PC-3 (cell line): Measurements from ENCODE around the gene FGD3. TPM values are rescaled to one million over a fixed set of nuclear protein-coding genes. Genes with fewer than 3 reads are reported as not detected.

Experiments
- ATAC-seq: fragments of 200-7000 bp; cut with Tn5 transposase; 2 replicates; pipeline ENCODE4 v1.9.1; 2020; ENCODE audit warnings: mild to moderate bottlenecking, moderate library complexity
- BruUV-seq: library from RNA; stranded (reverse); fragments of 400-500 nt; replicated peaks from 2 replicates; lab custom pipeline; 2021; lab: Mats Ljungman, UMichigan
- CTCF ChIA-PET: fragments of 300-600 bp; sonication (Branson Sonifier 250); formaldehyde crosslinking; loops from one replicate; lab custom pipeline; 2022; ENCODE audit warnings: antibody characterized with exemption; lab: Charles Lee
- POLR2A ChIA-PET: fragments of 300-600 bp; sonication (Branson Sonifier 250); formaldehyde crosslinking; loops from one replicate; lab custom pipeline; 2022; ENCODE audit warnings: antibody characterized with exemption; ENCODE audit not compliant: unreplicated experiment; lab: Charles Lee
- DNase-seq: peaks from one replicate; pipeline ENCODE4 v3.0.0-alpha.2; 2015
- H2AFZ ChIP-seq: fragments of 300-600 bp; sonication (generic); 2 replicates; pipeline ENCODE4 v1.6.0; 2016; ENCODE audit warnings: antibody characterized with exemption, low read length
- H3F3A ChIP-seq: fragments of 300-600 bp; sonication (generic); one replicate; pipeline ENCODE4 v1.6.0; 2017; ENCODE audit warnings: antibody characterized with exemption, low read length, control low read depth, mild to moderate bottlenecking; ENCODE audit not compliant: unreplicated experiment
- H3K27ac ChIP-seq: fragments of 300-600 bp; sonication (generic); 2 replicates; pipeline ENCODE4 v1.5.1; 2016; ENCODE audit warnings: mild to moderate bottlenecking, low read length
- H3K27me3 ChIP-seq: fragments of 300-600 bp; sonication (generic); 2 replicates; pipeline ENCODE4 v1.6.1; 2016; ENCODE audit warnings: low read length, mixed read lengths
- H3K36me3 ChIP-seq: fragments of 300-600 bp; sonication (generic); 2 replicates; pipeline ENCODE4 v1.6.1; 2016; ENCODE audit warnings: low read depth, mixed run types, low read length, mixed read lengths
- H3K4me1 ChIP-seq: fragments of 300-600 bp; sonication (generic); 2 replicates; pipeline ENCODE4 v1.5.1; 2016; ENCODE audit warnings: low read length; ENCODE audit not compliant: insufficient read depth
- H3K4me2 ChIP-seq: fragments of 300-600 bp; sonication (generic); 2 replicates; pipeline ENCODE4 v1.6.0; 2016; ENCODE audit warnings: low read length
- H3K4me3 ChIP-seq: fragments of 300-600 bp; sonication (generic); 2 replicates; pipeline ENCODE4 v1.5.1; 2016; ENCODE audit warnings: mild to moderate bottlenecking, low read length, mixed read lengths
- H3K79me2 ChIP-seq: fragments of 300-600 bp; sonication (generic); 2 replicates; pipeline ENCODE4 v1.6.1; 2017; ENCODE audit warnings: low read length, mixed read lengths
- H3K9ac ChIP-seq: fragments of 300-600 bp; sonication (generic); 2 replicates; pipeline ENCODE4 v1.6.0; 2016; ENCODE audit warnings: mild to moderate bottlenecking, low read length
- H3K9me2 ChIP-seq: fragments of 300-600 bp; sonication (generic); replicated peaks from 2 replicates; pipeline ENCODE4 v1.6.1; 2016; ENCODE audit warnings: mixed run types, low read length, mixed read lengths
- H3K9me3 ChIP-seq: fragments of 300-600 bp; sonication (generic); 2 replicates; pipeline ENCODE4 v1.6.1; 2016; ENCODE audit warnings: low read length, mixed read lengths
- H4K20me1 ChIP-seq: fragments of 300-600 bp; sonication (generic); 2 replicates; pipeline ENCODE4 v1.6.1; 2016; ENCODE audit warnings: low read length, mixed read lengths
- CTCF ChIP-seq: fragments of 300-600 bp; sonication (generic); conservative IDR thresholded peaks from 2 replicates; pipeline ENCODE4 v1.5.1; 2017; ENCODE audit warnings: antibody characterized with exemption, low read depth, mild to moderate bottlenecking, low read length
- EZH2 ChIP-seq: fragments of 300-600 bp; sonication (generic); IDR thresholded peaks from one replicate; pipeline ENCODE4 v1.6.1; 2017; ENCODE audit warnings: antibody characterized with exemption, mild to moderate bottlenecking, low read length; ENCODE audit not compliant: unreplicated experiment
- EZH2phosphoT487 ChIP-seq: fragments of 300-600 bp; sonication (generic); IDR thresholded peaks from 2 replicates; pipeline ENCODE4 v1.6.1; 2018; ENCODE audit warnings: mild to moderate bottlenecking, antibody characterized with exemption, low read length, borderline replicate concordance
- intact Hi-C: fragments of 100-400 bp; cut with micrococcal nuclease; formaldehyde crosslinking; loops from 2 replicates; pipeline ENCODE4 v1.9.0; 2023
- total RNA-seq: library from RNA; depleted of rRNA; stranded (reverse); fragments of >200 nt; gene quantifications from 2 replicates; pipeline ENCODE4 v1.2.3, GENCODE V29; 2014

Gene FGD3
- total RNA-seq, 1 experiment from 2014 or later, result 5.4 TPM

- H3F3A ChIP-seq, result no peaks in the 10 kb centered on the region
- no peaks in the 10 kb centered on the region for H3K9me3 ChIP-seq
- peak overlapping the region; percentile 80 for H3K4me2 ChIP-seq
- intact Hi-C loops, result no loop called here
- H3K9me2 ChIP-seq, result no peaks in the 10 kb centered on the region
- no TSS peak for BruUV-seq
- no peak overlapping the region for H3K27ac ChIP-seq
- H3K27me3 ChIP-seq, result no peaks in the 10 kb centered on the region
- peak overlapping the region; percentile 49; the same call in 1 of the 2 replicates for H3K9ac ChIP-seq
- no peak for DNase-seq
- peak; percentile 17 for ATAC-seq
- peak overlapping the region; percentile 71 for H3K4me3 ChIP-seq
- H3K79me2 ChIP-seq, result peaks cover 11% of the 10 kb centered on the region
- ChIA-PET POLR2A (no interaction called here), CTCF (no interaction called here)
- TF ChIP-seq EZH2phosphoT487, result no peak
- TF ChIP-seq CTCF, result no peak
- no peak for TF ChIP-seq EZH2
- no peaks in the 10 kb centered on the region for H4K20me1 ChIP-seq
- H3K4me1 ChIP-seq, result peaks cover 27% of the 10 kb centered on the region
- peak overlapping the region; percentile 68; the same call in 1 of the 2 replicates for H2AFZ ChIP-seq
- no peaks in the 10 kb centered on the region for H3K36me3 ChIP-seq
Measured at GRCh38 chr9:93059011-93059714, 111.8 kb downstream of the FGD3 start.

- DNase-seq (no peak), ATAC-seq (no peak)
- Histone ChIP-seq H4K20me1 (no peaks in the 10 kb centered on the region), H3K9me2 (no peaks in the 10 kb centered on the region), H3K4me1 (peaks cover 27% of the 10 kb centered on the region), H3K9ac (0 out of 2 replicates have a peak overlapping the region, but pooled peaks have one; percentile 4), H2AFZ (no peak overlapping the region), H3K27me3 (no peaks in the 10 kb centered on the region), H3K79me2 (peaks cover 11% of the 10 kb centered on the region), H3K9me3 (no peaks in the 10 kb centered on the region), H3F3A (no peaks in the 10 kb centered on the region), H3K36me3 (no peaks in the 10 kb centered on the region), H3K4me3 (peak overlapping the region; percentile 58; the same call in 1 of the 2 replicates), H3K4me2 (peak overlapping the region; percentile 80), H3K27ac (peak overlapping the region; percentile 63)
- ChIA-PET CTCF (no interaction called here), POLR2A (interaction anchor here (0.6 kb wide), 1 partner anchor 36 kb away, joined by 5 read pairs; no protein-coding TSS in a partner anchor)
- no peak for TF ChIP-seq CTCF
- TF ChIP-seq EZH2, result no peak
- no peak for TF ChIP-seq EZH2phosphoT487
- intact Hi-C loops, result loop anchor here (2.0 kb wide), 1 partner anchor 39 kb away; no protein-coding TSS in a partner anchor
- TSS peak; percentile 67 for BruUV-seq
Measured at GRCh38 chr9:93059715-93060578, 112.6 kb downstream of the FGD3 start.
